K562 (cell line): ENCODE results near the gene TXNRD1. TPM values are rescaled to one million over a fixed set of nuclear protein-coding genes. Genes with fewer than 3 reads are reported as not detected.

Experiments
- ATAC-seq: fragments of 200-7000 bp; cut with Tn5 transposase; 3 replicates; pipeline ENCODE4 v1.9.1; 2020; ENCODE audit warnings: moderate library complexity
- BruUV-seq: library from RNA; stranded (reverse); fragments of 400-500 nt; replicated peaks from 2 replicates; lab custom pipeline; 2021; lab: Mats Ljungman, UMichigan
- CTCF ChIA-PET: fragments of 300-600 bp; formaldehyde crosslinking; extraction: SDS; loops from one replicate; lab custom pipeline; 2021; ENCODE audit warnings: low intra/inter-chr PET ratio; lab: Yijun Ruan, JAX
- POLR2A ChIA-PET: fragments of 300-600, 350-650 bp; sonication (Branson Sonifier 250); formaldehyde crosslinking; extraction: SDS; loops from one replicate; lab custom pipeline; 2021; ENCODE audit warnings: antibody characterized with exemption, inconsistent platforms; lab: Yijun Ruan, JAX
- DNase-seq, 4 experiments: peaks; one replicate each; pipeline versions ENCODE4 v3.0.0 to v3.0.0-alpha.2; 2011 to 2018; ENCODE audit warnings: low spot score in 3 of 4, mixed read lengths in 3 of 4; ENCODE audit errors: extremely low read depth in 1 of 4
- FAIRE-seq: peaks from 2 replicates; lab custom pipeline; 2011; peaks lifted over from hg19 to GRCh38; lab: Jason Lieb, UNC
- H2AFZ ChIP-seq: 2 replicates; pipeline ENCODE4 v1.6.0; 2011; ENCODE audit warnings: low read depth, low read length, control low read depth, inconsistent platforms
- H3K27ac ChIP-seq: fragments of 200-600 bp; 3 replicates; pipeline ENCODE4 v1.8.0; 2011; ENCODE audit warnings: low read depth, mild to moderate bottlenecking, control low read depth, inconsistent platforms, low read length, moderate library complexity, mixed read lengths; ENCODE audit errors: extremely low read depth
- H3K27me3 ChIP-seq, 2 experiments: fragments of 300-600 bp in 1 of 2; 2 replicates in 1 of 2; 3 replicates in 1 of 2; pipeline versions ENCODE4 v1.6.0 to v1.8.0; 2011; ENCODE audit warnings: inconsistent platforms in 2 of 2, low read length in 2 of 2, mild to moderate bottlenecking in 1 of 2, mixed read lengths in 1 of 2, moderate library complexity in 1 of 2; ENCODE audit not compliant: control insufficient read depth in 2 of 2, insufficient read depth in 2 of 2
- H3K36me3 ChIP-seq: fragments of 300-600 bp; 3 replicates; pipeline ENCODE4 v1.8.0; 2011; ENCODE audit warnings: mild to moderate bottlenecking, low read length, inconsistent platforms; ENCODE audit not compliant: control insufficient read depth, insufficient read depth
- H3K4me1 ChIP-seq, 2 experiments: fragments of 200-600 bp in 1 of 2; replicated peaks in 1 of 2; 2 replicates in 1 of 2; 3 replicates in 1 of 2; pipeline versions ENCODE4 v1.5.1 to v1.8.0; 2011; ENCODE audit warnings: inconsistent platforms in 2 of 2, low read length in 2 of 2, mild to moderate bottlenecking in 1 of 2, mixed read lengths in 1 of 2, moderate library complexity in 1 of 2; ENCODE audit not compliant: control insufficient read depth in 2 of 2, insufficient read depth in 2 of 2
- H3K4me2 ChIP-seq: 2 replicates; pipeline ENCODE4 v1.6.1; 2011; ENCODE audit warnings: low read length, control low read depth, inconsistent platforms, mixed read lengths; ENCODE audit not compliant: insufficient read depth
- H3K4me3 ChIP-seq: fragments of 200-600 bp; sonication (generic), shearing (Covaris generic); 2 replicates; pipeline ENCODE4 v1.5.1; 2016; ENCODE audit warnings: control low read depth, inconsistent platforms
- H3K79me2 ChIP-seq: fragments of 200-600 bp; 3 replicates; pipeline ENCODE4 v1.8.0; 2011; ENCODE audit warnings: low read length, inconsistent platforms; ENCODE audit not compliant: control insufficient read depth, insufficient read depth
- H3K9ac ChIP-seq, 2 experiments: 2 replicates each; pipeline versions ENCODE4 v1.6.0 to v1.6.1; 2011; ENCODE audit warnings: low read depth in 2 of 2, low read length in 2 of 2, control low read depth in 1 of 2, inconsistent platforms in 1 of 2, mild to moderate bottlenecking in 1 of 2, mixed read lengths in 1 of 2; ENCODE audit not compliant: insufficient read depth in 1 of 2
- H3K9me1 ChIP-seq: one replicate; pipeline ENCODE4 v1.6.0; 2011; ENCODE audit warnings: inconsistent platforms, mild to moderate bottlenecking, low read length, moderate library complexity; ENCODE audit not compliant: control insufficient read depth, insufficient read depth
- H3K9me3 ChIP-seq: replicated peaks from 2 replicates; pipeline ENCODE4 v1.5.1; 2011; ENCODE audit warnings: low read depth, low read length, inconsistent platforms; ENCODE audit not compliant: control insufficient read depth, insufficient read depth
- H4K20me1 ChIP-seq: replicated peaks from 2 replicates; pipeline ENCODE4 v1.6.1; 2011; ENCODE audit warnings: low read length, inconsistent platforms, mixed read lengths; ENCODE audit not compliant: control insufficient read depth, insufficient read depth
- DEAF1 ChIP-seq: fragments of 450-650 bp; formaldehyde crosslinking; IDR thresholded peaks from 2 replicates; pipeline ENCODE4 v1.4.0; 2020; ENCODE audit warnings: mild to moderate bottlenecking, moderate library complexity
- HNRNPH1 ChIP-seq: fragments of 200-400 bp; formaldehyde crosslinking; optimal IDR thresholded peaks from 2 replicates; pipeline ENCODE3; 2017; ENCODE audit warnings: low read depth, mild to moderate bottlenecking, low read length, moderate library complexity
- SOX6 ChIP-seq: fragments of 450-650 bp; IDR thresholded peaks from 2 replicates; pipeline ENCODE4 v1.6.1; 2014; ENCODE audit warnings: mild to moderate bottlenecking
- SPI1 ChIP-seq: IDR thresholded peaks from 2 replicates; pipeline ENCODE4 v1.6.1; 2011; ENCODE audit warnings: low read depth, low read length, control low read depth, borderline replicate concordance
- ZC3H11A ChIP-seq: IDR thresholded peaks from 2 replicates; pipeline ENCODE4 v1.6.1; 2012; ENCODE audit warnings: low read depth, low read length, improper control_type of control experiment
- ZFX ChIP-seq: sonication (generic); formaldehyde crosslinking; IDR thresholded peaks from 2 replicates; pipeline ENCODE4 v1.8.0; 2022; ENCODE audit warnings: mild to moderate bottlenecking, missing genetic modification reagents, moderate library complexity
- ZNF778 ChIP-seq: fragments of 450-650 bp; formaldehyde crosslinking; IDR thresholded peaks from 2 replicates; pipeline ENCODE4 v1.4.0; 2020; ENCODE audit warnings: mild to moderate bottlenecking, moderate library complexity
- WGBS: fragments of 100-300 bp; shearing (Covaris generic); methylation state at CpG from one replicate; pipeline ENCODE4 v1.1.6; 2016; ENCODE audit warnings: low coverage, mixed read lengths; ENCODE audit not compliant: insufficient coverage; ENCODE audit errors: missing lambda C conversion rate; 5-methylcytosine and 5-hydroxymethylcytosine counted together
- in situ Hi-C: fragments of 300-500 bp; cut with MboI; formaldehyde crosslinking; loops from 4 replicates; pipeline ENCODE4 v1.15.0; 2018; ENCODE audit warnings: inconsistent platforms, mixed read lengths
- intact Hi-C: fragments of 100-400 bp; cut with micrococcal nuclease; formaldehyde crosslinking; loops from 2 replicates; pipeline ENCODE4 v1.14.2; 2022
- polyA plus RNA-seq, 8 experiments: library from polyadenylated mRNA; depleted of rRNA in 4 of 8; stranded (reverse) in 5 of 8; unstranded in 3 of 8; fragments of >200 nt; fragmentation: Nextera tagmentation in 2 of 8; fragmentation: Illumina TruSeq in 1 of 8; extraction: Ambion mirVana in 2 of 8; extraction: Trizol in 1 of 8; gene quantifications; 2 replicates each; pipeline versions ENCODE4 v1.2.1 to v1.2.3, GENCODE V29; 2011 to 2014; ENCODE audit warnings: inconsistent platforms in 1 of 8, missing spikeins in 1 of 8
- total RNA-seq, 7 experiments: library from RNA; depleted of rRNA in 6 of 7; stranded (reverse); fragments of >200 nt in 6 of 7; fragmentation: Illumina TruSeq in 2 of 7; extraction: Trizol in 2 of 7; gene quantifications; 2 replicates each; pipeline versions ENCODE4 v1.2.1 to v1.2.3, GENCODE V29; 2011 to 2021; ENCODE audit warnings: low replicate concordance in 1 of 7

TXNRD1 gene
- total and polyA plus RNA-seq, 9 of the 15 experiments (the other 6 are each of a cell fraction or from before 2014, with no cell fraction given), result 107 to 189 (median 146) TPM

- Histone ChIP-seq H3K4me3 (no peak overlapping the region), H3K27me3 (no peaks in the 10 kb centered on the region), H3K36me3 (no peaks in the 10 kb centered on the region), H2AFZ (peak overlapping the region; percentile 77), H3K4me2 (peak overlapping the region; percentile 9; the same call in 1 of the 2 replicates)
- no TSS peak for BruUV-seq
- DNase-seq (no peak), FAIRE-seq (peak; percentile 37), ATAC-seq (peak; percentile 31; the same call in 1 of the 3 replicates)
- CTCF ChIA-PET, result no interaction called here
- intact Hi-C loops, result no loop called here
- TF ChIP-seq ZFX, result peak; percentile 31; the same call in 1 of the 2 replicates
- TF ChIP-seq ZC3H11A, result no peak
- TF ChIP-seq SOX6, result 0 out of 2 replicates have a peak, but pooled peaks have one; percentile 21
- no peak for TF ChIP-seq DEAF1 (CRISPR knock-in tag)
- no peak for TF ChIP-seq ZNF778
- TF ChIP-seq HNRNPH1, result no peak
- TF ChIP-seq SPI1, result peak; percentile 66; the same call in 1 of the 2 replicates
- TF ChIP-seq, all 486 proteins: peak for 3
- in situ Hi-C loops, result no loop called here
- 39% methylated on average over 3 of the region's 3 CpGs for WGBS
- no peaks in the 10 kb centered on the region for H3K79me2 ChIP-seq
- POLR2A ChIA-PET, result interaction anchor here (0.7 kb wide), 1 partner anchor 13 kb away, joined by 4 read pairs; no protein-coding TSS in a partner anchor
- H3K9me1 ChIP-seq, result no peaks in the 10 kb centered on the region
- 0 out of 2 replicates have a peak, but pooled peaks cover 2% of the 10 kb centered on the region for H3K9me3 ChIP-seq
- H4K20me1 ChIP-seq, result no peaks in the 10 kb centered on the region
- H3K9ac ChIP-seq, result no peak overlapping the region
- no peak overlapping the region for H3K27ac ChIP-seq
- H3K4me1 ChIP-seq, result peaks cover 4 to 6% of the 10 kb centered on the region in 2 experiments; a peak in 3 of 5 replicates
These were observed 33.4 kb downstream of the TXNRD1 start for GRCh38 chr12:104249017-104249416.
